UCSD-AML1 (cell line): ENCODE data around the gene SLC37A1.

Experiments
- DNase-seq: peaks from one replicate; lab custom pipeline; 2025; ENCODE audit not compliant: unreplicated experiment; lab: John Stamatoyannopoulos, UW

SLC37A1 gene

DNA sequence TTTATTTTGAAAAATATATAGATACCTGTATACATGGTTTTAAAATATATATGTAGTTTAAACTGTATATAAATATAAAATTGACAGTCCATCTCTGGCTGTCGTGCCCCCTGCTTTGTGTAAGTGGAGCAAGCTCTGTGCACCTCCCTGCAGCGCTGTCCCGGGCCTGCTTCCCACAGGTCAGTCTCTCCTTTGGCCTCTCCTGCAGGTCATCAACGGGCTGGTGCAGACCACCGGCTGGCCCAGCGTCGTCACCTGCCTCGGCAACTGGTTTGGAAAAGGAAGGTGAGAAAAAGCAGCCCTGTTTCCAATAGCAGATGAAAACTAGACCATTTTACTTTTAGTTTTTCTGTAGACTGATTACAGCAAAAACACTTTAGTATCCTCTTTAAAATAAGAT is 28.5 kb downstream of the SLC37A1 start:
- DNase-seq = no peak

- no peak for DNase-seq
Measured at GRCh38 chr21:42542596-42542995, 28.9 kb downstream of the SLC37A1 start.

DNA sequence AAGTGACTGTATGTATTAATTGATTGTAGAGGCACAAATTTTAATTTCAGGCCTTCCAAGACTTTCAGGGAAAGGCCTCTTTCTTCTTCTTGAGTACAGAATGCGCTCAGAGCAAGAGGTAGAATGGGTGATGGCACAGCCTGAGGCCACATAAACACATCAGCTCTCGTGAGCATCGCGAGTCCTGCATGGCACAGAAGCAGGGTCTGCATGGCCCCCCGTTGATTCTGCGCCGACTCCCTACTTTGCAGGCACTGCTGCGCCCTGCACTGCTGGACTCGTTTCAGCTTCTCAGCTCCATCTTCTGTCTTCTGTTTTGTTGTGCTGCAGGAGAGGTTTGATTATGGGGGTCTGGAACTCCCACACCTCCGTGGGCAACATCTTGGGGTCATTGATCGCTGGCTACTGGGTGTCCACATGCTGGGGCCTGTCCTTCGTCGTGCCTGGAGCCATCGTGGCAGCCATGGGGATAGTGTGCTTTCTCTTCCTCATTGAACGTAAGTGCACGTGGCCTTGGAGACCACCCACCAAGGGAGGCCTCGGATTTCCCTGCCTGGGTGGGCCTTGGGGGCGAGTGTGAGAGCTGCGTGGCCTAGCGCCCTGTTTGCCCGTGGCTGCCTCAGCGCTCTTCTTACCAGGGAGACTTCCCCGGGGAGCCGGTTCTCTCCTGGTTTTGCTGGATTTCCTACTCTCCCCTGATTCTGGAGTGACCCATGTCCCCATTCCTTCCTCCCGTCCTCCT is 29.6 kb downstream of the SLC37A1 start:
- DNase-seq = no peak

- no peak for DNase-seq
Measured at GRCh38 chr21:42544544-42544943, 30.9 kb downstream of the SLC37A1 start.

DNA sequence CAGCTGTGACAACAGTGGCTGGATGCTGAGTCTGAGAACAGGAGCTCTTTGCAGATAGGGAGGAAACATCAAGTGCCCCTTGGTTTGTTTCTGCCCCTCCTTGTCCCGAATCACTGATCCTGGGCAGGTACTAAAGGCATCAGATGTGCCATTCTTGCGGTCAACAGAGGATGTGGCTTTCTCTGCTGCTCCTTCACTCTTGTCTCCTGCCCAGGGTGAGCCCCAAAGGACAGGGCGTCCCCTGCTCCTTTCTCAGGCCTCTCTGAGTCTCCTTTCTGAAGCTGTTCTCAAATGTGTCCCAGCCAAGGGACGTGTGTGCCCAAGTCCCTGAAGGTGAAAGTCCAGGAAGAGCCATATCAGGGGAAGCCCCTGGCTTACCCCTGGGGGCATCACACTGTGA is 31.7 kb downstream of the SLC37A1 start:
- DNase-seq = no peak

DNA sequence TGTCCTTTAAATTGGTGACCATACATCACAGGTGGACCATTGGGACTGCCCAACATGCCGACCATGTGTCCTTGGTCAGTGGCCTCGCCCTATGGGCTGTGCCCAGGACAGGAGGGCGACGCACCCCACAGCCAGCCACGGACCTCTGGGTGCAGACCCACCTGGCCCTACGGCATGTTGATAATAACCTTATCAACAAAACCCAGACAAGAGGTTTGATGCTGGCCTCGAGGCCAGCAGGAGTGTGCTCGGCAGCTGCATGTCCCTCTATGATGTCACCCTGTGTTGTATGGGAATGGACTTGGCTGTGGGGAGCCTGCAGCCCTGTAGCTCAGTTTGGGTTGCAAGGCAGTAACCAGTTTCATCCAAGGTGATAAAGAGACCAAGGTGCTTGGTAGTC is 32.1 kb downstream of the SLC37A1 start:
- DNase-seq = no peak

DNA sequence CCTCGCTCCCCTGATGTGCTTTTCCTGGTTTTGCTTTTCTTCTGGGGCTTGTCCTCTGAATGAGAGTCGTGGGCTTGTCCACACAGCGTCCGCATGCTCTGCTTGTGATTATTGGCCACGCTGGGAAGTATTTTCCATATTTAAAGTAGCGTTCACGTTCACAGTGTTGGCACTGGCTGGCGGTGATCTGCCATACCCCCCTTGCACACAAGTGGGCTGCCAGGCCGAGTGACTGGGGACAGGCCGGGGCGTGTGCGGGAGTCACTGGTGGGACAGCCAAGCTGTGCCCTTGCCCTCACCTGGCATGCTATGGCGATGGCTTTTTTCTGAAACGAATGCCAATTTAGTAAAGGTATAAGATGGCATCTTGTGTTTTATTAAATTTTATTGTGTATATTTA is 32.8 kb downstream of the SLC37A1 start:
- no peak for DNase-seq

- DNase-seq = no peak
Measured at GRCh38 chr21:42547001-42547905, 33.6 kb downstream of the SLC37A1 start.

GRCh38 chr21:42547906-42548365 is 34.3 kb downstream of the SLC37A1 start:
- no peak for DNase-seq

GRCh38 chr21:42548687-42549406 is 35.2 kb downstream of the SLC37A1 start:
- DNase-seq = no peak

GRCh38 chr21:42550817-42551216 is 37.2 kb downstream of the SLC37A1 start:
- DNase-seq = no peak

GRCh38 chr21:42552407-42553336 is 39.0 kb downstream of the SLC37A1 start:
- DNase-seq = no peak

- no peak for DNase-seq
Measured at GRCh38 chr21:42553435-42553834, 39.8 kb downstream of the SLC37A1 start.

DNA sequence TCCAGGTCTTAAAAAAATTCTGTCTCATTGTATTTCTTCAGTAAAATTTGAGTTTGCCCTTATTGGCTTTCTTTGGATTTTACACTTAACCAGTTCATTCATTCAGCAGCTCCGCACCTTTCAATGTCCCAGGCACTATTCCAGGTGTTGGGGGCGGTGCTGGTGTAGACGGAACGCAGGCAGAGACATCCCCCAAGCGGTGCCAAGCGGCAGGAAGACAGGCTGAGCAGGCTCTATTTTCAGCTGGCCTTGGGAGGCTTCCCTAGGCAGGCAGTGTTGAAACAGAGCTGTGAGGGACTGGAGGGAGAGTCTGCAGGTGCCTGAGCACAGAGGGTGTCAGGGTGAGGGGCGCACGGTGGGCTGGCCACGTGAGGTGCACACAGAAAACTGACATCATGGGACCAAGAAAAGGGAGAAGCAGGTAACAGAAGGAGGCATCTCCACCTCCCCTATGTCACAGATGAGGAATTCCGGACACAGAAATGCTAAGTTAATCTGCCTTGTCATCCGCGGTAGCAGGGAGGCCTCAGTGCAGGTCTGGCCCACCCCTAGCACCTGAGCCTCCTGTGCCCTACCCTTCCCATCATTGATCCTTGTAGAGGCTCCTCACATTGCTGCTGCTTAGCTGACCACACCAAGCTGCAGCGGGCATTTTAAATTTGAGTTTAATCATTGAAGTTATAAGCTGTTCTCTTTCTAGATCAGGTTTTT is 40.8 kb downstream of the SLC37A1 start:
- no peak for DNase-seq

DNA sequence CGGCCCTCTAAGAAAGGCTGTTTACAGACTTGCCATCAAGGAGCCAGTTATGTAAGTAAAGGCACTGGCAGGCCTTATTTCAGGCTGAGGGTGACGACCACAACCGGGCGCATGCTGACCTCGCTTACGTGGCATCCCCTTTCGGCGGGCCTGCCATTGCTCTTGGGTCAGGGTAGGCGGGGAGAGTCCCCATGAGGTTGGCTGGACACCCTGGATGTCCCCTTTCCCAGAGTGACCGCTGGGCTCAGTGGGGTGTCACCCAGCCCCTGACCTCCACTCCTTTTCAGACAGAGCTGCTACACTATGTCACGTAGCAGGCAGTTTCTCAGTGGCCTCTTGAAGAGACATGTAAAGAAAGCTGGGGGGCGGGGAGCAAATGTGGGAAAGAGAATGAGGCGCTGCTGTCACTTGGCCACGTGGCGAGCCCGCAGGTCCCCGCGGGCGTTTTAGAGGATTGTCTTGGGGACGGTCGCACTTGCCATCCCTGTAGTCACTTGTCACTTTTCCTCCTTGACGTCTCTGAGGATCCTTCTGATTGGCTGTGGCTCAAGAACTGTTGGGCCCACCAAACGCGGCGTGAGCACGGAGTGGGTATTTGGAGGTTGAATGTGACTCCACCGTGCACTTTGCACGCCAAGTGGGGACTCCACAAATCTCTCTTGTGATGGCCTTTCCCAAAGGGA is 42.2 kb downstream of the SLC37A1 start:
- DNase-seq = no peak

DNA sequence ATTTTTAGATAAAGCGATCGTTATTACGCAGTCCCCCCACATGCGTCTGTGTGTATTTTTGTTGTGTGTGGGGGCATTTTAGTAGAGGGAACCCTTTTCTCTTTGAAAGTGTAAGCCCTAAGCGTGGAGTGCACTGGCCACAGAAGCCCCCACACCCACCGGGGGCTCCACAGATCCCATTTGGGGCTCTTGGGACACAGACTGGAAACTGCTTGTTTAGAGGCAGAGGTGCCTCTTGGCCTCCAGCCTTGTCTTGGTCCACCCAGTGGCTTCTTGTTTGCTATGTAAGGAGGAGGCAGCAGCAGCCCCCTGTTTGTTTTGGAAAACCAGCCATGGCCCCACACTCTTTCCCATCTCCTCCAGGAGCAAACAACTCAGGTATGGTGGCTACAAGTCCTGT is 42.8 kb downstream of the SLC37A1 start:
- no peak for DNase-seq

DNA sequence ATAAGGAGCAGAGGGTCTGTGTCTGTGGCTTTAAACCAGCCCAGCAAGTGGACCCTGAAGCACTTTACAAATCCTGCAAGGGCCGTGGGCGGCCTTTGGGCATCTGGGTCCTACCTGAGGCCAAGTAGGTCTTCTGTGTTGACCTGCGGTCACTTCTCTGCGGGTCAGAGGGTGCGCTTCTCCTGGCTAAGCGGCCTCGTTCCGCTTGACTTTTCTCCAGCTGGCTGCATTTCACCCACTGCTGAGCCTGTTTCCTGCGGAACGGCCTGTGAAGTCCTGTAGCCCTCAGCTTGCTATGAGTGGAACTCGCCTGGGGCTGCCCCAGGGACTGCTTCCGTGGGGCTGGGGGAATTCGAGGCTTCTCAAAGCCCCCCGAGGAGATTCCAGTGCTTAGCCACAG is 43.3 kb downstream of the SLC37A1 start:
- DNase-seq = no peak

- DNase-seq = no peak
Measured at GRCh38 chr21:42557420-42557819, 43.8 kb downstream of the SLC37A1 start.

- DNase-seq = no peak
Measured at GRCh38 chr21:42558368-42558767, 44.7 kb downstream of the SLC37A1 start.
